HUES64 (cell line): Measurements from ENCODE around the gene TMC1.
"Not testable (repeated sequence)": the region's sequence is repeated elsewhere in the genome, so short reads cannot be mapped to it uniquely, and the experiment has no call there.

Experiments
- H3K27ac ChIP-seq: 2 replicates; pipeline ENCODE4 v1.7.0; 2013; ENCODE audit warnings: low read depth, low read length, inconsistent platforms
- H3K27me3 ChIP-seq: 2 replicates; pipeline ENCODE4 v1.6.1; 2013; ENCODE audit warnings: mild to moderate bottlenecking, low read length; ENCODE audit not compliant: insufficient read depth
- H3K36me3 ChIP-seq: 2 replicates; pipeline ENCODE4 v1.6.1; 2013; ENCODE audit warnings: mild to moderate bottlenecking, low read length; ENCODE audit not compliant: insufficient read depth
- H3K4me1 ChIP-seq: 2 replicates; pipeline ENCODE4 v1.6.1; 2013; ENCODE audit warnings: mild to moderate bottlenecking, low read length, moderate library complexity; ENCODE audit not compliant: insufficient read depth
- H3K4me3 ChIP-seq: 2 replicates; pipeline ENCODE4 v1.5.1; 2013; ENCODE audit warnings: mild to moderate bottlenecking, low read length, moderate library complexity
- H3K9ac ChIP-seq: 2 replicates; pipeline ENCODE4 v1.6.1; 2013; ENCODE audit warnings: mild to moderate bottlenecking, low read depth, low read length
- H3K9me3 ChIP-seq: 2 replicates; pipeline ENCODE4 v1.6.1; 2013; ENCODE audit warnings: low read depth, low read length; ENCODE audit not compliant: insufficient read depth
- WGBS: fragments of 150-250, 120-280 bp; methylation state at CpG from one replicate; pipeline ENCODE4 v1.1.7; 2013; ENCODE audit warnings: missing lambda C conversion rate; 5-methylcytosine and 5-hydroxymethylcytosine counted together

Gene TMC1

GRCh38 chr9:72818385-72818784 is 297.0 kb downstream of the TMC1 start:
- no peaks in the 10 kb centered on the region for H3K36me3 ChIP-seq
- H3K27ac ChIP-seq = no peak overlapping the region
- H3K4me1 ChIP-seq = no peaks in the 10 kb centered on the region
- no peak overlapping the region for H3K9ac ChIP-seq
- H3K9me3 ChIP-seq = no peaks in the 10 kb centered on the region
- H3K4me3 ChIP-seq = no peak overlapping the region
- H3K27me3 ChIP-seq = no peaks in the 10 kb centered on the region
- WGBS = 92% methylated on average over 3 of the region's 3 CpGs

- Histone ChIP-seq H3K4me1 (peaks cover 13% of the 10 kb centered on the region), H3K27me3 (no peaks in the 10 kb centered on the region), H3K27ac (no peak overlapping the region), H3K36me3 (no peaks in the 10 kb centered on the region), H3K9ac (no peak overlapping the region), H3K4me3 (no peak overlapping the region), H3K9me3 (no peaks in the 10 kb centered on the region)
- WGBS = 92% methylated on average over 5 of the region's 5 CpGs
These were observed 302.6 kb downstream of the TMC1 start for GRCh38 chr9:72823971-72824370.

GRCh38 chr9:72826996-72827949 is 305.9 kb downstream of the TMC1 start:
- no peak overlapping the region for H3K4me3 ChIP-seq
- no peaks in the 10 kb centered on the region for H3K27me3 ChIP-seq
- no peaks in the 10 kb centered on the region for H3K9me3 ChIP-seq
- no peaks in the 10 kb centered on the region for H3K36me3 ChIP-seq
- 88% methylated on average over 7 of the region's 7 CpGs for WGBS
- H3K9ac ChIP-seq = no peak overlapping the region
- H3K27ac ChIP-seq = no peak overlapping the region
- peaks cover 13% of the 10 kb centered on the region for H3K4me1 ChIP-seq

- WGBS = no CpG with 5 or more reads among the region's 2 CpGs
- Histone ChIP-seq H3K27me3 (no peaks in the 10 kb centered on the region), H3K4me3 (no peak overlapping the region), H3K9me3 (no peaks in the 10 kb centered on the region), H3K36me3 (no peaks in the 10 kb centered on the region), H3K9ac (no peak overlapping the region), H3K27ac (no peak overlapping the region; the same call in 1 of the 2 replicates), H3K4me1 (peaks cover 13% of the 10 kb centered on the region)
These were observed 306.7 kb downstream of the TMC1 start for GRCh38 chr9:72827950-72828731.

- no peak overlapping the region for H3K9ac ChIP-seq
- no CpG with 5 or more reads among the region's 1 CpG for WGBS
- no peaks in the 10 kb centered on the region for H3K27me3 ChIP-seq
- peaks cover 28% of the 10 kb centered on the region for H3K4me1 ChIP-seq
- H3K36me3 ChIP-seq = no peaks in the 10 kb centered on the region
- no peak overlapping the region for H3K27ac ChIP-seq
- H3K9me3 ChIP-seq = no peaks in the 10 kb centered on the region
- H3K4me3 ChIP-seq = no peak overlapping the region
These were observed 313.6 kb downstream of the TMC1 start for GRCh38 chr9:72834994-72835393.

GRCh38 chr9:72836790-72837189 is 315.4 kb downstream of the TMC1 start:
- Histone ChIP-seq H3K27ac (no peak overlapping the region), H3K9me3 (no peaks in the 10 kb centered on the region), H3K36me3 (no peaks in the 10 kb centered on the region), H3K4me1 (peaks cover 28% of the 10 kb centered on the region), H3K27me3 (no peaks in the 10 kb centered on the region), H3K9ac (no peak overlapping the region), H3K4me3 (no peak overlapping the region)
- WGBS = 97% methylated on average over 6 of the region's 6 CpGs

- H3K27ac ChIP-seq = no peak overlapping the region
- no peak overlapping the region for H3K9ac ChIP-seq
- H3K36me3 ChIP-seq = no peaks in the 10 kb centered on the region
- peaks cover 22% of the 10 kb centered on the region for H3K4me1 ChIP-seq
- H3K4me3 ChIP-seq = no peak overlapping the region
- no peaks in the 10 kb centered on the region for H3K27me3 ChIP-seq
- 90% methylated on average over 3 of the region's 3 CpGs for WGBS
- peaks cover 4% of the 10 kb centered on the region; the same call in 1 of the 2 replicates for H3K9me3 ChIP-seq
These were observed 317.7 kb downstream of the TMC1 start for GRCh38 chr9:72839085-72839484.

- no peak overlapping the region for H3K4me3 ChIP-seq
- no peak overlapping the region for H3K27ac ChIP-seq
- no peaks in the 10 kb centered on the region for H3K36me3 ChIP-seq
These were observed 322.4 kb downstream of the TMC1 start for GRCh38 chr9:72843520-72844439.

GRCh38 chr9:72844440-72844768 is 323.0 kb downstream of the TMC1 start:
- 89% methylated on average over 1 of the region's 1 CpG for WGBS
- Histone ChIP-seq H3K27me3 (no peaks in the 10 kb centered on the region), H3K4me1 (no peaks in the 10 kb centered on the region), H3K36me3 (no peaks in the 10 kb centered on the region), H3K9ac (no peak overlapping the region), H3K27ac (no peak overlapping the region), H3K9me3 (peaks cover 10% of the 10 kb centered on the region; the same call in 1 of the 2 replicates), H3K4me3 (no peak overlapping the region)

More at GRCh38 chr9:72843520-72844439, 322.4 kb downstream of the TMC1 start:
- H3K9me3 ChIP-seq = peaks cover 10% of the 10 kb centered on the region; the same call in 1 of the 2 replicates
- 86% methylated on average over 9 of the region's 9 CpGs for WGBS
- no peak overlapping the region for H3K9ac ChIP-seq
- no peaks in the 10 kb centered on the region for H3K27me3 ChIP-seq
- H3K4me1 ChIP-seq = peaks cover 5% of the 10 kb centered on the region

- not testable (repeated sequence) for H3K9me3 ChIP-seq, H3K4me1 ChIP-seq, H3K27me3 ChIP-seq, H3K4me3 ChIP-seq, H3K9ac ChIP-seq, H3K36me3 ChIP-seq, H3K27ac ChIP-seq
- 86% methylated on average over 3 of the region's 3 CpGs for WGBS
These were observed 323.6 kb downstream of the TMC1 start for GRCh38 chr9:72845052-72845451.
